HEK293 (cell line): Measurements from ENCODE around the gene SLC6A2.
"Not testable (repeated sequence)": the region's sequence is repeated elsewhere in the genome, so short reads cannot be mapped to it uniquely, and the experiment has no call there.

Experiments
- CTCF ChIA-PET: fragments of 350-600 bp; formaldehyde crosslinking; extraction: SDS; loops from one replicate; lab custom pipeline; 2021; ENCODE audit warnings: antibody characterized with exemption; lab: Yijun Ruan, JAX
- POLR2A ChIA-PET: fragments of 300-600 bp; formaldehyde crosslinking; extraction: SDS; loops from one replicate; lab custom pipeline; 2020; ENCODE audit warnings: antibody characterized with exemption, inconsistent platforms; lab: Yijun Ruan, JAX
- H3K27ac ChIP-seq: fragments of 200-500 bp; sonication (Bioruptor generic); 2 replicates; pipeline ENCODE4 v1.5.1; 2014; ENCODE audit warnings: low read depth, low read length, control low read depth, inconsistent platforms; ENCODE audit errors: extremely low read depth
- H3K36me3 ChIP-seq, 2 experiments: fragments of 200-500 bp in 1 of 2; sonication (Bioruptor generic) in 1 of 2; 1 replicate in 1 of 2; 2 replicates in 1 of 2; pipeline ENCODE4 v1.5.1; 2014 to 2017; ENCODE audit warnings: inconsistent platforms in 2 of 2, low read length in 2 of 2; ENCODE audit not compliant: control insufficient read depth in 2 of 2, insufficient read depth in 1 of 2
- H3K4me1 ChIP-seq: fragments of 200-500 bp; sonication (Bioruptor generic); 2 replicates; pipeline ENCODE4 v1.5.1; 2014; ENCODE audit warnings: mild to moderate bottlenecking, low read length, inconsistent platforms; ENCODE audit not compliant: control insufficient read depth, insufficient read depth
- H3K4me3 ChIP-seq: 2 replicates; pipeline ENCODE4 v1.5.1; 2011; ENCODE audit warnings: low read depth, mild to moderate bottlenecking, control low read depth, low read length, moderate library complexity
- H3K9me3 ChIP-seq: fragments of 200-500 bp; sonication (Bioruptor generic); 2 replicates; pipeline ENCODE4 v1.5.1; 2014; ENCODE audit warnings: low read depth, low read length, inconsistent platforms; ENCODE audit not compliant: control insufficient read depth, insufficient read depth
- AEBP2 ChIP-seq: fragments of 450-650 bp; formaldehyde crosslinking; IDR thresholded peaks from 2 replicates; pipeline ENCODE4 v1.5.1; 2016; ENCODE audit warnings: missing biosample characterization, missing genetic modification characterization, borderline replicate concordance
- BCL6B ChIP-seq: fragments of 450-650 bp; formaldehyde crosslinking; IDR thresholded peaks from 2 replicates; pipeline ENCODE4 v1.5.1; 2017; ENCODE audit warnings: missing biosample characterization, missing genetic modification characterization
- SALL2 ChIP-seq: fragments of 450-650 bp; formaldehyde crosslinking; IDR thresholded peaks from 2 replicates; pipeline ENCODE4 v1.5.0; 2017; ENCODE audit warnings: missing biosample characterization, mild to moderate bottlenecking, missing genetic modification characterization, borderline replicate concordance
- ZBTB10 ChIP-seq: fragments of 450-650 bp; formaldehyde crosslinking; IDR thresholded peaks from 2 replicates; pipeline ENCODE4 v1.5.1; 2016; ENCODE audit warnings: missing biosample characterization, missing genetic modification characterization
- ZBTB48 ChIP-seq: fragments of 450-650 bp; formaldehyde crosslinking; IDR thresholded peaks from 2 replicates; pipeline ENCODE4 v1.5.1; 2016; ENCODE audit warnings: missing biosample characterization, missing genetic modification characterization
- ZBTB7A ChIP-seq: fragments of 450-650 bp; formaldehyde crosslinking; IDR thresholded peaks from 2 replicates; pipeline ENCODE4 v1.5.1; 2016; ENCODE audit warnings: low read depth, missing biosample characterization, missing genetic modification characterization
- ZFP41 ChIP-seq: fragments of 450-650 bp; formaldehyde crosslinking; IDR thresholded peaks from 2 replicates; pipeline ENCODE4 v1.5.1; 2016; ENCODE audit warnings: missing biosample characterization, missing genetic modification characterization, borderline replicate concordance
- ZNF133 ChIP-seq: fragments of 450-650 bp; formaldehyde crosslinking; IDR thresholded peaks from 2 replicates; pipeline ENCODE4 v1.5.1; 2016; ENCODE audit warnings: missing biosample characterization, missing genetic modification characterization
- ZNF146 ChIP-seq: fragments of 450-650 bp; formaldehyde crosslinking; IDR thresholded peaks from 2 replicates; pipeline ENCODE4 v1.5.1; 2016; ENCODE audit warnings: missing biosample characterization, missing genetic modification characterization
- ZNF155 ChIP-seq: fragments of 450-650 bp; formaldehyde crosslinking; IDR thresholded peaks from 2 replicates; pipeline ENCODE4 v1.5.1; 2016; ENCODE audit warnings: missing biosample characterization, missing genetic modification characterization
- ZNF184 ChIP-seq: fragments of 450-650 bp; IDR thresholded peaks from 2 replicates; pipeline ENCODE4 v1.5.1; 2018; ENCODE audit warnings: missing biosample characterization, mild to moderate bottlenecking, missing genetic modification characterization
- ZNF26 ChIP-seq: fragments of 450-650 bp; formaldehyde crosslinking; IDR thresholded peaks from 2 replicates; pipeline ENCODE4 v1.5.1; 2016; ENCODE audit warnings: missing biosample characterization, missing genetic modification characterization
- ZNF324 ChIP-seq: fragments of 450-650 bp; formaldehyde crosslinking; IDR thresholded peaks from 2 replicates; pipeline ENCODE4 v1.5.1; 2016; ENCODE audit warnings: missing biosample characterization, missing genetic modification characterization
- ZNF394 ChIP-seq: fragments of 450-650 bp; formaldehyde crosslinking; IDR thresholded peaks from 2 replicates; pipeline ENCODE4 v1.5.1; 2016; ENCODE audit warnings: missing biosample characterization, missing genetic modification characterization, mild to moderate bottlenecking, moderate library complexity, borderline replicate concordance
- ZNF488 ChIP-seq: fragments of 450-650 bp; formaldehyde crosslinking; IDR thresholded peaks from 2 replicates; pipeline ENCODE4 v1.5.1; 2016; ENCODE audit warnings: missing biosample characterization, missing genetic modification characterization
- ZNF530 ChIP-seq: fragments of 450-650 bp; formaldehyde crosslinking; IDR thresholded peaks from 2 replicates; pipeline ENCODE4 v1.5.1; 2016; ENCODE audit warnings: low read depth, missing biosample characterization, missing genetic modification characterization
- ZNF544 ChIP-seq: fragments of 450-650 bp; formaldehyde crosslinking; IDR thresholded peaks from 2 replicates; pipeline ENCODE4 v1.5.0; 2017; ENCODE audit warnings: missing biosample characterization, missing genetic modification characterization
- ZNF571 ChIP-seq: fragments of 450-650 bp; formaldehyde crosslinking; IDR thresholded peaks from 2 replicates; pipeline ENCODE4 v1.5.0; 2017; ENCODE audit warnings: missing biosample characterization, missing genetic modification characterization
- ZNF580 ChIP-seq: fragments of 450-650 bp; formaldehyde crosslinking; IDR thresholded peaks from 2 replicates; pipeline ENCODE4 v1.5.1; 2016; ENCODE audit warnings: missing biosample characterization, missing genetic modification characterization
- ZNF707 ChIP-seq: fragments of 450-650 bp; formaldehyde crosslinking; IDR thresholded peaks from 2 replicates; pipeline ENCODE4 v1.5.1; 2016; ENCODE audit warnings: missing biosample characterization, missing genetic modification characterization
- TF ChIP-seq, protein P1 (sequence below): fragments of 450-650 bp; formaldehyde crosslinking; IDR thresholded peaks from 2 replicates; pipeline ENCODE4; 2016; ENCODE audit warnings: missing biosample characterization, missing genetic modification characterization

Gene SLC6A2

GRCh38 chr16:55613613-55614335 is 42.0 kb upstream of the SLC6A2 start:
- no peak overlapping the region for H3K27ac ChIP-seq
- no peaks in the 10 kb centered on the region for H3K36me3 ChIP-seq
- POLR2A ChIA-PET: no interaction called here
- no peak for TF ChIP-seq AEBP2
- TF ChIP-seq ZFP41 (tag by site-specific recombination): no peak
- no peak for TF ChIP-seq ZNF324 (tag by site-specific recombination)
- TF ChIP-seq ZNF184 (tag by site-specific recombination): no peak
- TF ChIP-seq ZNF146: no peak
- TF ChIP-seq ZNF26 (tag by site-specific recombination): no peak
- no peak for TF ChIP-seq ZNF155
- no peak for TF ChIP-seq ZBTB10
- no peak for TF ChIP-seq ZNF488 (tag by site-specific recombination)
- no peak for TF ChIP-seq ZNF544 (tag by site-specific recombination)
- H3K9me3 ChIP-seq: no peaks in the 10 kb centered on the region
- no peak overlapping the region for H3K4me3 ChIP-seq
- no peaks in the 10 kb centered on the region for H3K4me1 ChIP-seq
- CTCF ChIA-PET: no interaction called here

DNA sequence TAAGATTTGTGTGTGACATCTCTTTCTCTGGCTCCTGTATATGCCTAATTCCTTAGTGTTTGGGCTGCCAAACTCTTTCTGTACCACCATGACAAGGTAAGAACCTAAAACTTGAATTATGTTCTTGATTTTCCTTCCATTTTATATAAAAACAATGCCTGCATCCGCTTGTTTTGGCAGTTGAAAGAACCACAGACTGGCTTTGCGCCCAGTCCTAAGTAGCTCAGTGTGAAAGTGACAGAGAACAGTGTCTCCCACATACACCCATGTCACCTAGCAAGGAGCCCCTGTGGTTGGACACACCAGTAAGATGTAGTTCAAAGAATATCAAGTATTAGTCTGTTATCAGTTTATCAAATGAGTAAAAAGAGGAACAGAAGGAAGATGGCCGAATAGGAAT is 40.7 kb upstream of the SLC6A2 start:
- Histone ChIP-seq H3K4me3 (no peak overlapping the region), H3K27ac (no peak overlapping the region), H3K36me3 (no peaks in the 10 kb centered on the region), H3K9me3 (no peaks in the 10 kb centered on the region), H3K4me1 (no peaks in the 10 kb centered on the region)
- ChIA-PET CTCF (no interaction called here), POLR2A (no interaction called here)
- TF ChIP-seq SALL2 (tag by site-specific recombination) (no peak), ZNF571 (tag by site-specific recombination) (no peak), ZBTB48 (tag by site-specific recombination) (no peak), BCL6B (tag by site-specific recombination) (no peak), ZNF580 (tag by site-specific recombination) (no peak), ZNF707 (tag by site-specific recombination) (no peak), ZBTB7A (no peak), ZNF530 (tag by site-specific recombination) (no peak), ZNF394 (no peak), ZNF133 (tag by site-specific recombination) (no peak)
- TF ChIP-seq, protein P1, sequence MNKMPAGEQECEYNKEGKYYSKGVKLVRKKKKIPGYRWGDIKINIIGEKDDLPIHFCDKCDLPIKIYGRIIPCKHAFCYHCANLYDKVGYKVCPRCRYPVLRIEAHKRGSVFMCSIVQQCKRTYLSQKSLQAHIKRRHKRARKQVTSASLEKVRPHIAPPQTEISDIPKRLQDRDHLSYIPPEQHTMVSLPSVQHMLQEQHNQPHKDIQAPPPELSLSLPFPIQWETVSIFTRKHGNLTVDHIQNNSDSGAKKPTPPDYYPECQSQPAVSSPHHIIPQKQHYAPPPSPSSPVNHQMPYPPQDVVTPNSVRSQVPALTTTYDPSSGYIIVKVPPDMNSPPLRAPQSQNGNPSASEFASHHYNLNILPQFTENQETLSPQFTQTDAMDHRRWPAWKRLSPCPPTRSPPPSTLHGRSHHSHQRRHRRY (tag by site-specific recombination): no peak

GRCh38 chr16:55615670-55616069 is 40.1 kb upstream of the SLC6A2 start:
- H3K36me3 ChIP-seq, H3K4me1 ChIP-seq, H3K4me3 ChIP-seq, H3K27ac ChIP-seq, H3K9me3 ChIP-seq, POLR2A ChIA-PET: not testable (repeated sequence)
- CTCF ChIA-PET: interaction anchor here (0.9 kb wide), 1 partner anchor 151 kb away, joined by 3 read pairs; no protein-coding TSS in a partner anchor
